Endothelial cell of umbilical vein (primary cell): ENCODE data around the gene NALCN.

Source experiments
- GATA2 ChIP-seq: IDR thresholded peaks from 2 replicates; pipeline ENCODE4 v1.7.0; 2011; ENCODE audit warnings: low read depth, mild to moderate bottlenecking, moderate library complexity, mixed read lengths, low read length; ENCODE audit not compliant: insufficient read length, insufficient read depth
- MYC ChIP-seq: IDR thresholded peaks from one replicate; pipeline ENCODE4 v1.6.1; 2011; ENCODE audit warnings: mild to moderate bottlenecking, low read depth, low read length
- POLR2A ChIP-seq: IDR thresholded peaks from 2 replicates; pipeline ENCODE4 v1.6.1; 2012; ENCODE audit warnings: low read depth, mild to moderate bottlenecking, control low read depth, low read length
- POLR2AphosphoS5 ChIP-seq: IDR thresholded peaks from 2 replicates; pipeline ENCODE4 v1.6.1; 2012; ENCODE audit warnings: low read depth, mild to moderate bottlenecking, control low read depth, low read length, moderate library complexity; ENCODE audit not compliant: insufficient read depth
- TF ChIP-seq, protein P1 (sequence below), 2 donors: IDR thresholded peaks; 1 replicate in 1 of 2; 2 replicates in 1 of 2; pipeline ENCODE4 v1.5.1; 2011; ENCODE audit warnings: low read length in 2 of 2, mild to moderate bottlenecking in 2 of 2, moderate library complexity in 2 of 2, control low read depth in 1 of 2, inconsistent platforms in 1 of 2, low read depth in 1 of 2; ENCODE audit not compliant: insufficient read depth in 1 of 2; ENCODE audit errors: extremely low read depth in 1 of 2

GRCh38 chr13:101010100-101010499 is 406.2 kb downstream of the NALCN start:
- TF ChIP-seq POLR2A (no peak), MYC (no peak), GATA2 (no peak), POLR2AphosphoS5 (no peak)
- TF ChIP-seq, protein P1, sequence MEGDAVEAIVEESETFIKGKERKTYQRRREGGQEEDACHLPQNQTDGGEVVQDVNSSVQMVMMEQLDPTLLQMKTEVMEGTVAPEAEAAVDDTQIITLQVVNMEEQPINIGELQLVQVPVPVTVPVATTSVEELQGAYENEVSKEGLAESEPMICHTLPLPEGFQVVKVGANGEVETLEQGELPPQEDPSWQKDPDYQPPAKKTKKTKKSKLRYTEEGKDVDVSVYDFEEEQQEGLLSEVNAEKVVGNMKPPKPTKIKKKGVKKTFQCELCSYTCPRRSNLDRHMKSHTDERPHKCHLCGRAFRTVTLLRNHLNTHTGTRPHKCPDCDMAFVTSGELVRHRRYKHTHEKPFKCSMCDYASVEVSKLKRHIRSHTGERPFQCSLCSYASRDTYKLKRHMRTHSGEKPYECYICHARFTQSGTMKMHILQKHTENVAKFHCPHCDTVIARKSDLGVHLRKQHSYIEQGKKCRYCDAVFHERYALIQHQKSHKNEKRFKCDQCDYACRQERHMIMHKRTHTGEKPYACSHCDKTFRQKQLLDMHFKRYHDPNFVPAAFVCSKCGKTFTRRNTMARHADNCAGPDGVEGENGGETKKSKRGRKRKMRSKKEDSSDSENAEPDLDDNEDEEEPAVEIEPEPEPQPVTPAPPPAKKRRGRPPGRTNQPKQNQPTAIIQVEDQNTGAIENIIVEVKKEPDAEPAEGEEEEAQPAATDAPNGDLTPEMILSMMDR (IDR thresholded peaks at IDR 0.05; ENCODE audit: extremely low read depth in 1 of 2, insufficient read depth in 1 of 2, low read depth in 1 of 2, low read length in 2 of 2) = no peak
